ENCODE measurements around the gene TRIM72. TPM values are rescaled to one million over a fixed set of nuclear protein-coding genes. Genes with fewer than 3 reads are reported as not detected.

Gene TRIM72
- total RNA-seq, 4 donors from 2014 or later = 0.14 TPM; not detected in 3

DNA sequence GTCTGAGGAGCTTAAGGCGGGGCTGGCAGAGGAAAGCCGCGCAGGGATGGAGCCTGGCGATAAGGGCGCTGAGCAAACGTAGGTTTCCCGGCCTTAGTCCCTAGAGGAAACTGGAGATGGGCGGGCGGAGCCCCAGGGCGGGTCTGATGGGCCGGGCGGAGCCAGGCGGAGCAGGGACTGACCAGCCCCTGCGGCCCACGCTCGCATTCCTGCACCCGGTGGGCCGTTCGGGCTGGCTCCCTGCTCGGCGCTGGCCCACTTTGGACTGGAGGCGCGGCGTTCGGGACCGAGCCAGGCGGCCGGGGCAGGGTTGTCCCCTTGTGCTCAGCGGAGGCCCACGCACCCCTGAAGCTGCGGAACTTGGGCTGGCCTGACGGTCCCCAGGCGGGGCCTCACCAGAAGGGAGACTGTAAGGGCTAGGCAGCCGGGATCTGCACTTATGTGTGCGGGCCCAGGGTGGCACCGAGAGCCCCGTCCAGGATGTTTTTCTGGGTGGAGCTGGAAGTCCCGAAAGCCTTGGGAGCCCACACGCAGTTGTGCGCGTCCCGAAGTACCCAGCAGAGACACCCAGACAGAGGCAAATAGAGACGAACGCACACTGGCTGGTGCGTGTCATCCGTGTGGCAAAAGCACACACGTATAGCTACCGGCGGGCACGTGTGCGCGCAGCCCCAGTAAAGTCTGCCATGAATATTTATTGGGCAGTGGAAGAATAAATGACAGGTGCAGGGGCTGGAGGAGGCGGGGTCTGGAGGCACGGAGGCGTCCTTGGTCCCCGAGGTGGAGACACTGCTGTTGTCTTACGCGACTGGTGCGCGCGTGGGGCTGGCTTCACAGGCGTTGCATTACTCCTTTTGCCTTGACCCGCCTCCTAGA lies 1.6 kb downstream of the TRIM72 start:
- Histone ChIP-seq H3K27me3 (peaks cover 76% of the 10 kb centered on the region), H3K9me3 (no peaks in the 10 kb centered on the region), H3K36me3 (no peaks in the 10 kb centered on the region), H3K4me3 (peak overlapping the region in 3 of 4 donors; percentile 10 to 49 (median 33)), H3K4me1 (peaks cover 15 to 29% (median 26%) of the 10 kb centered on the region in 4 donors), H3K27ac (no peak overlapping the region)
- in situ Hi-C loops (cut with MboI; ENCODE audit: low pct_ligation_motif_present in 1 of 4, low pct_unique_long_range_greater_than_20kb in 1 of 4, low sequenced_read_pairs in 3 of 4) = no loop called here
- TF ChIP-seq POLR2AphosphoS5 (IDR thresholded peaks at IDR 0.05) (no peak), POLR2A (IDR thresholded peaks at IDR 0.05) (no peak), EP300 (IDR thresholded peaks at IDR 0.05; ENCODE audit: low read depth) (no peak)
- TF ChIP-seq, protein P1, sequence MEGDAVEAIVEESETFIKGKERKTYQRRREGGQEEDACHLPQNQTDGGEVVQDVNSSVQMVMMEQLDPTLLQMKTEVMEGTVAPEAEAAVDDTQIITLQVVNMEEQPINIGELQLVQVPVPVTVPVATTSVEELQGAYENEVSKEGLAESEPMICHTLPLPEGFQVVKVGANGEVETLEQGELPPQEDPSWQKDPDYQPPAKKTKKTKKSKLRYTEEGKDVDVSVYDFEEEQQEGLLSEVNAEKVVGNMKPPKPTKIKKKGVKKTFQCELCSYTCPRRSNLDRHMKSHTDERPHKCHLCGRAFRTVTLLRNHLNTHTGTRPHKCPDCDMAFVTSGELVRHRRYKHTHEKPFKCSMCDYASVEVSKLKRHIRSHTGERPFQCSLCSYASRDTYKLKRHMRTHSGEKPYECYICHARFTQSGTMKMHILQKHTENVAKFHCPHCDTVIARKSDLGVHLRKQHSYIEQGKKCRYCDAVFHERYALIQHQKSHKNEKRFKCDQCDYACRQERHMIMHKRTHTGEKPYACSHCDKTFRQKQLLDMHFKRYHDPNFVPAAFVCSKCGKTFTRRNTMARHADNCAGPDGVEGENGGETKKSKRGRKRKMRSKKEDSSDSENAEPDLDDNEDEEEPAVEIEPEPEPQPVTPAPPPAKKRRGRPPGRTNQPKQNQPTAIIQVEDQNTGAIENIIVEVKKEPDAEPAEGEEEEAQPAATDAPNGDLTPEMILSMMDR (IDR thresholded peaks at IDR 0.05) = no peak
- intact Hi-C loops (cut with DNase I; ENCODE audit: low total_unique reads) = no loop called here
- peak; percentile 66 for DNase-seq
- 3% methylated on average over 42 of the region's 63 CpGs; no CpG with 5 or more reads in 1 of the 2 donors for WGBS, 2 donors (ENCODE audit: low coverage in 1 of 2)

DNA sequence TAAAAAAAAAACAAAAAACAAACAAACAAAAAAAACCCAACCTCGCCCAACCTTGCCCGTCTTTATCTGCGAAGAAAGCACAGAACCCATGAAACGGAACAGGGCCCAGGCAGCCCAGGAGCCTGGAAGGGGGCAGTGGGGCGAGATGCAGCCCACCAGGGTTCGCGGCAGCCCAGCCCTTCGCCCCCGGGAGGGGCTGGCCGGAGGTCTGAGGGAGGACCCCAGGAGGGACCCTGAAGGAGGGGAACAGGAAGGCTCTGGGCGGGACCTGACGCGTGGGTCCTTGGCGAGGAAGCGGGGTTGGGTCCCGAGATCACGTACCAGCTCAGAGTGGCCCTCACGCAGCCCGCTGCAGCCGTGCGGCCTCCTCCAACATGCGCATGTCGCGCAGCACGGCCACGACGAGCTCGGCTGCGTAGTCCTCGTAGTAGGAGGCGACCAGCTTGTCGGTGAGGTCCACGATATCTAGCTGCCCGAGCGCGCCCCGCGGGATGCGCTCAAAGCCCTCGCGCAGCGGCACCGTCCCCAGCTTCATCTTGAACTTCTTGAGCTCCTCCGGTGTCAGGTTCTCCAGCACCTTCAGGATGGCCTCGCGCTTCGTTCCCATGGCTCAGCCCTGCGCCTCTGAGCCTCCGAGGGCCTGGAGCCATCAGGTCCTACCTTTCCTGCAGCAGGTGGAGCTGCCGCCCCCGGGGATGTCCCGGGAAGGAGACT lies 2.7 kb downstream of the TRIM72 start, which contains the start of gene PYDC1:
Gene PYDC1 (minus strand): TSS at position 714 of the 714 bp plus-strand sequence. CDS start 107 bp downstream, at position 607.
- H3K4me3 ChIP-seq = peak within 1 kb of the TSS in 2 of 4 donors; percentile 33 to 49
- no peak for DNase-seq
- intact Hi-C loops (cut with DNase I; ENCODE audit: low total_unique reads) = no loop called here
- H3K36me3 ChIP-seq = no peaks in the 10 kb centered on the region
- H3K27me3 ChIP-seq = peaks cover 76% of the 10 kb centered on the region
- H3K9me3 ChIP-seq = no peaks in the 10 kb centered on the region
- no peak for TF ChIP-seq EP300 (IDR thresholded peaks at IDR 0.05; ENCODE audit: low read depth)
- TF ChIP-seq, protein P1 (IDR thresholded peaks at IDR 0.05) = no peak
- no peak for TF ChIP-seq POLR2A (IDR thresholded peaks at IDR 0.05)
- no peak for TF ChIP-seq POLR2AphosphoS5 (IDR thresholded peaks at IDR 0.05)
- in situ Hi-C loops (cut with MboI; ENCODE audit: low pct_ligation_motif_present in 1 of 4, low pct_unique_long_range_greater_than_20kb in 1 of 4, low sequenced_read_pairs in 3 of 4) = no loop called here
- peaks cover 15 to 29% (median 26%) of the 10 kb centered on the region in 4 donors for H3K4me1 ChIP-seq
- H3K27ac ChIP-seq = no peak within 1 kb of the TSS
- WGBS, 2 donors (ENCODE audit: low coverage in 1 of 2) = 0 to 13% methylated on average over 4 to 45 of the region's 52 CpGs

DNA sequence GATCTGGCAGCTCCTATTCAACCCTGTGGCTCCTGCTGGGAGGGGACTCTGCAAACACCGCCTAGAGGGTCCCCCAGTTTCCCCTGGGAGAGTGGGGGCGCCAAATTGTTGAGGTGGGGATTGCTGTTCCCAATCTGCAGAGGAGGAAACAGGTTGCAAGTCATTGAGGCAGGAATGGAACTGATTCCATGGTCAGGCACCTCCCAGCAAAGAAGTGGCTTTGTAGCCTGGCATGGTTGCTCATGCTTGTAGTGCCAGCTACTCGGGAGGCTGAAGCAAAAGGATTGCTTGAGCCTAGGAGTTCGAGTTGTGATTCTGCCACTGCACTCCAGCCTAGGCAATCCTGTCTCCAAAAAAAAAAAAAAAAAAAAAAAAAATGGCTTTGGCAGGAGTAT lies 3.2 kb downstream of the TRIM72 start:
- in situ Hi-C loops (cut with MboI; ENCODE audit: low pct_ligation_motif_present in 1 of 4, low pct_unique_long_range_greater_than_20kb in 1 of 4, low sequenced_read_pairs in 3 of 4) = no loop called here
- TF ChIP-seq, protein P1 (IDR thresholded peaks at IDR 0.05) = no peak
- no peak for TF ChIP-seq POLR2AphosphoS5 (IDR thresholded peaks at IDR 0.05)
- TF ChIP-seq POLR2A (IDR thresholded peaks at IDR 0.05) = no peak
- TF ChIP-seq EP300 (IDR thresholded peaks at IDR 0.05; ENCODE audit: low read depth) = no peak
- Histone ChIP-seq H3K27me3 (peaks cover 76% of the 10 kb centered on the region), H3K4me3 (no peak overlapping the region), H3K9me3 (no peaks in the 10 kb centered on the region), H3K4me1 (peaks cover 15 to 29% (median 26%) of the 10 kb centered on the region in 4 donors), H3K27ac (no peak overlapping the region), H3K36me3 (no peaks in the 10 kb centered on the region)
- WGBS, 2 donors (ENCODE audit: low coverage in 1 of 2) = 26% methylated on average over 4 of the region's 4 CpGs; no CpG with 5 or more reads in 1 of the 2 donors
- no peak for DNase-seq
- intact Hi-C loops (cut with DNase I; ENCODE audit: low total_unique reads) = no loop called here

DNA sequence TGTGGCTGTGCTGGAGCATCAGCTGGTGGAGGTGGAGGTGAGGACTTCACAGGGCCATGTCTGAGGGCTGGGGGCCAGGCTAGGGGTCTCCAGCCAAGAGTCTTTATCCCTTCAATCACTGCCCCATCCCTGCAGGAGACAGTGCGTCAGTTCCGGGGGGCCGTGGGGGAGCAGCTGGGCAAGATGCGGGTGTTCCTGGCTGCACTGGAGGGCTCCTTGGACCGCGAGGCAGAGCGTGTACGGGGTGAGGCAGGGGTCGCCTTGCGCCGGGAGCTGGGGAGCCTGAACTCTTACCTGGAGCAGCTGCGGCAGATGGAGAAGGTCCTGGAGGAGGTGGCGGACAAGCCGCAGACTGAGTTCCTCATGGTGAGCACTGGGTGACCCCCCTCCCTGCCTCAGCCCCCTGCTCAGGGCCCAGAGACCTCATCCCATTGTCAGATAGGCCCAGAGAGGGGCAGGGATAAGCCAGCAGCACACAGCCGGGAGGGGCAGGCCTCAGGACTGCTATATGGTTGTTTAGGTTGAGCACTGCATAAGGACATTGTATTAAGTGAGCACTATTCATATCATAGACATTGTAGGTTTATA lies 5.3 kb downstream of the TRIM72 start:
- Histone ChIP-seq H3K4me1 (peaks cover 15 to 29% (median 26%) of the 10 kb centered on the region in 4 donors), H3K36me3 (no peaks in the 10 kb centered on the region), H3K4me3 (no peak overlapping the region), H3K9me3 (no peaks in the 10 kb centered on the region), H3K27me3 (peaks cover 58% of the 10 kb centered on the region), H3K27ac (no peak overlapping the region)
- intact Hi-C loops (cut with DNase I; ENCODE audit: low total_unique reads) = no loop called here
- in situ Hi-C loops (cut with MboI; ENCODE audit: low pct_ligation_motif_present in 1 of 4, low pct_unique_long_range_greater_than_20kb in 1 of 4, low sequenced_read_pairs in 3 of 4) = no loop called here
- no peak for TF ChIP-seq EP300 (IDR thresholded peaks at IDR 0.05; ENCODE audit: low read depth)
- TF ChIP-seq, protein P1 (IDR thresholded peaks at IDR 0.05) = no peak
- TF ChIP-seq POLR2A (IDR thresholded peaks at IDR 0.05) = no peak
- DNase-seq = no peak
- WGBS, 2 donors (ENCODE audit: low coverage in 1 of 2) = 95% methylated on average over 15 of the region's 15 CpGs; no CpG with 5 or more reads in 1 of the 2 donors

Data from transverse colon (tissue), 4 donors.